GM18519 (cell line): ENCODE measurements around the gene CBLIF.
"Not testable (repeated sequence)": the region's sequence is repeated elsewhere in the genome, so short reads cannot be mapped to it uniquely, and the experiment has no call there.

Experiments used
- ATAC-seq: cut with Tn5 transposase; IDR thresholded peaks from one replicate; pipeline ENCODE4 v1.9.1; 2021; ENCODE audit warnings: mild to moderate bottlenecking, moderate library complexity; ENCODE audit not compliant: unreplicated experiment, low FRiP score

CBLIF gene

GRCh38 chr11:59849129-59849528, 3.8 kb upstream of the CBLIF start:
- no peak for ATAC-seq

- ATAC-seq, result not testable (repeated sequence)
Measured at GRCh38 chr11:59848439-59848838, 3.1 kb upstream of the CBLIF start.

- no peak for ATAC-seq
Measured at GRCh38 chr11:59847626-59848025, 2.3 kb upstream of the CBLIF start.

GRCh38 chr11:59846556-59846955, 1.3 kb upstream of the CBLIF start:
- no peak for ATAC-seq

- ATAC-seq, result no peak
Measured at GRCh38 chr11:59842316-59842715, 3.0 kb downstream of the CBLIF start.

GRCh38 chr11:59841514-59841913, 3.8 kb downstream of the CBLIF start:
- ATAC-seq, result no peak

GRCh38 chr11:59839615-59840014, 5.7 kb downstream of the CBLIF start:
- no peak for ATAC-seq

GRCh38 chr11:59833602-59834001, 11.7 kb downstream of the CBLIF start:
- ATAC-seq, result no peak

GRCh38 chr11:59829358-59829757, 15.9 kb downstream of the CBLIF start:
- no peak for ATAC-seq

GRCh38 chr11:59822989-59823566, 22.2 kb downstream of the CBLIF start:
- peak; percentile 64 for ATAC-seq

- no peak for ATAC-seq
Measured at GRCh38 chr11:59818572-59818971, 26.7 kb downstream of the CBLIF start.

GRCh38 chr11:59816434-59816833, 28.9 kb downstream of the CBLIF start:
- not testable (repeated sequence) for ATAC-seq

GRCh38 chr11:59815754-59816153, 29.5 kb downstream of the CBLIF start:
- no peak for ATAC-seq

GRCh38 chr11:59814021-59814420, 31.3 kb downstream of the CBLIF start:
- ATAC-seq, result no peak

- no peak for ATAC-seq
Measured at GRCh38 chr11:59813364-59813763, 31.9 kb downstream of the CBLIF start.

- no peak for ATAC-seq
Measured at GRCh38 chr11:59812220-59812619, 33.1 kb downstream of the CBLIF start.

GRCh38 chr11:59810911-59811259, 34.4 kb downstream of the CBLIF start:
- ATAC-seq, result no peak

GRCh38 chr11:59810189-59810910, 34.9 kb downstream of the CBLIF start, which contains the start of gene MRPL16:
TSS of gene MRPL16 (minus strand) at chr11:59810778. CDS start at chr11:59810658, 120 bp downstream.
- peak; percentile 93 for ATAC-seq

GRCh38 chr11:59807047-59807610, 38.2 kb downstream of the CBLIF start:
- no peak for ATAC-seq

- no peak for ATAC-seq
Measured at GRCh38 chr11:59804061-59804460, 41.2 kb downstream of the CBLIF start.

- ATAC-seq, result no peak
Measured at GRCh38 chr11:59802639-59803176, 42.6 kb downstream of the CBLIF start.
